GM19397 (cell line): ENCODE results near the gene PRKD2.
"Not testable (repeated sequence)": the region's sequence is repeated elsewhere in the genome, so short reads cannot be mapped to it uniquely, and the experiment has no call there.

Experiments
- ATAC-seq: cut with Tn5 transposase; IDR thresholded peaks from one replicate; pipeline ENCODE4 v1.9.1; 2021; ENCODE audit warnings: mild to moderate bottlenecking, moderate library complexity; ENCODE audit not compliant: unreplicated experiment

Gene PRKD2

DNA sequence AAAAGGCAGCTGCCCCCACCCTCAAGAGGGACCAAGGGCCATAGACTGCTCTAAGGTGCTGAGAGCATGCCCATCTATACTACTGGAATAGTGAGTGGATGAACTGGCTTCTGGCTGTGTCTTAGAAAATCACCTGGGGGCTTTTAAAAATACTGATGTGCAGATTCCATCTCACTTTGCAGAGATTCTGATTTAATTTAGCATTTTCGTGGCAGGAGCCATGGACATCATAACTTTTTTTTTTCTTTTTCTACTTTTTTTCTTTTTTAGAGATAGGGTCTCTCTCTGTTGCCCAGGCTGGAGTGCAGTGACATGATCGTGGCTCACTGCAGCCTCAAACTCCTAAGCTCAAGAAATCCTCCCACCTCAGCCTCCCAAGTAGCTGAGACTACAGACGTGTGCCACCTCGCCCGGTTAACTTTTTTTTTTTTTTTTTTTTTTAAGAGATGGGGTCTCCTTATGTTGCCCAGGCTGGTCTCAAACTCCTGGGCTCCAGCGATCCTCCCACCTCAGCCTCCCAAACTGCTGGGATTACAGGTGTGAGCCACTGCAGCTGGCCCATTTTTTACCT lies 4.1 kb downstream of the PRKD2 start:
- ATAC-seq, result not testable (repeated sequence)

DNA sequence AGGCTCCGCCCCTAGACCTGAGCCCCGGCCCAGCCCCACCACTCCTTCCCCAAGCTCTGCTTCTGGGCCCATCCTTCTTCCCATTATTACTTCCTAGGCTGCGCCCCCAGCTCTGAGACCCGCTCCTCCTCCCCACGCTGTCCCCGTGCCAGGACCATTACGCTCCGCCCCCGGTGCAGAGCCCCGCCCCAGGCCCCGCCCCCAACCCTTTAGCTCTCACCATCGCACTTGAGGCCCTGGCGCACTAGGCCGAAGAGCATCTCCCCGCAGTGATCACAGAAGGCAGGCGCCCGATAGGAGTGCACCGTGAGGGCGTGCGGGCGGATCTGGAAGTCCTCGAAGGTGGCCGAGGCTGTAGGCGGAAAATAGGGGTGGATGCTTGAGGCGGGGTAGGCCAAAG lies 6.2 kb downstream of the PRKD2 start:
- ATAC-seq, result no peak

DNA sequence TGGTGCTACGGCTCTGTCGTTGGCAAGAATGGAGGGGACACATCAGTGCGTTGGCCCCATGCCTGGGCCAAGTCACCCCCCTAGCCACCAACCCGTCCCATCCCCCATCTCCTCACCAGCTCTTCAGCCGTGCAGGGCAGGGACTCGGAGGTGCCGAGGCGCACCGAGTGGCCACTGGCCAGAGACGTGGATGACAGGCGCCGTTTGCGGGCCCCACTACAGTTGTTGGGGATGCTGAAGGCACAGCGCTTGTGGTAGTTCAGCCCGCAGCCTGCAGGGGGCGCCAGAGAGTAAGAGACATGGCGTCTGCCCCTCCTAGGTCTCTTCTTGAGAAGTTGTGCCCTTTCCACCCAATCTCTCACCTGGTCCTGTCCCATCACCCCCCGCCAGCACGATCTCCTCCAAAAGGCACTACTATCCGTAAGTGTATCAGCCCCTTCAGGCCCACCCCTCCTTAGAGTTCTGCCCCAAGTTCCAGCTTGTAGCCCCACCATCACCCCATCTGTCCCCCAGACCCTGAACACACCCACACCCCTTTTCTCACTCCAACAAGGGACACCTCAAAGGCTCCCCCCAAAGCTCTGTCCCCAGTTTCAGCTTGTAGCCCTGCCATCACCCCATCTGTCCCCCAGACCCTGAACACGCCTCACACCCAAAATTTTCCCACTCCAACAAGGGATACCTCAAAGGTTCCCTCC lies 12.4 kb downstream of the PRKD2 start:
- no peak for ATAC-seq

GRCh38 chr19:46700704-46701103 lies 16.2 kb downstream of the PRKD2 start:
- no peak for ATAC-seq

DNA sequence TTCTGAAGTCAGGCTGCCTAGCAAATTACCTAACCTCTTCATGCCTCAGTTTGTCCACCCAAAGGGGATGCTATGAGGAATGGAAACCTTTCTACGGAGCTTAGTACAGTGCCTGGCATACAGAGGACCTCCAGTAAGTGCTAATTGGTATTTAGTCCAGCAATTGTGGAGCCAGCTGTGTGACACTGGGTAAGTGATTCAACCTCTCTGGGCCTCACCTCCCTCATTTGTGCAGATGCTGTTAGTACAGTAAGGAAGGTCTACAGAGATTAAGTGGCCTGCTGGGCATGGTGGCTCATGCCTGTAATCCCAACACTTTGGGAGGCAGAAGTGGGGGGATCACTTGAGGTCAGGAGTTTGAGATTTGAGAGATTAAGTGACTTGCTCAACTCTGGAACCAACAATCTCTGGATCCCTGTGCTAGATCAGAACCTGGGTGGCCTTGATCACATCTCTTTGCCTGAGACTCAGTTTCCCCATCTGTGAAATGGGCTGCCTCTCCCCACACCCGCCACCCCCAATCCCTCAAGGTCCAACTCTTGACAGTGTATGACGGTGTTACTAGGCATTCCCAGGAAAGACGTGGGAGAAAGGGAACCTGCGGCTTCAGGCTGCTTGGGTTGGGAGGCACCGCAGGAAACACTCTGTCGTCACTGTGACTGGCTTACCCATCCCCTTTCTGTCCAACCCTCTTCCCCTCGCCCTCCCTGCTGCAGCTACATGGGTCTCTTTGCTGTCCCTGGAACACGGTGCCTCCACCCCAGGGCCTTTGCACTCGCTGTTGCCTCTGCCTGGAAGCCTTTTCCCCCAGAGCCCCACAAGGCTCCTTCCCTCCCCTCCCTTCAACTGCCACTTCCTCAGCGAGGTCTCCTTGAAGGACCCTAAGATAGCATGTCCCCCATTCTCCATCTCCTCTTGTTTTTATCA lies 18.3 kb downstream of the PRKD2 start:
- ATAC-seq, result no peak

DNA sequence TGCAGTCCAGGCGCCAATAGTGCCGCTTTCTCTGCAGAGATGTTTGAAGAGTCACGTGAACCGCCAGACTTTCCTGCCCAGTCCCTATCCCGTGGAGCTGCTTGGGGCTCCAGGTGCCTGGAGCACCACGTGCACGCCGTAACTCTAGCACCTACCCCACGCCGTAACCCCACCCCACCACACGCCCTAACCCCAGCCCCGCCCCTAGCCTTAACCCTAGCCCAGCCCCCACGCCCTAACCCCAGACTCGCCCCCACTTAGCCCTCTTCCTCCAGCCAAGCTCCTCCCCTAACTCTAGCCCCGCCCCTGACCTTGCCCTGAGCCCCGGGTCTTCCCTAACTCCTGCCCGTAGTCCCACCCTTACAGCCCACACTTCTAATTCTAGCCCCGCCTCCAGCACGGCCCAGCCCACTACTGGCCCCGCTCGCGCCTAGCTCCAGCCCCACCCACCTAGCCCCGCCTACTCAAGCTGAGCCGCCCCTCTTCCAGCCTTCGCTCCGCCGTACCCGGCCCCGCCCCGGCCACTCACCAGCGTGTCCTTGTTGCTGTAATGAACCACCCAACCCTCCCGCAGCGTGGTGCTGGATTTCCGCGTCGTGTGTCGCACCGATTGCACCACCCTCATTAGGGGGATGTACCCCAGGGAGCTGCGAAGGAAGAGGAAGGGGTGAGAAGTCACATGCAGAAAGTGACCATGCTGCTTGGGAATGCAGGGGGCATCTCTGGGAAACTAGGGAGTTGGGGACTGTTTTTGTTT lies 19.5 kb downstream of the PRKD2 start:
- no peak for ATAC-seq

GRCh38 chr19:46696866-46697203 lies 20.1 kb downstream of the PRKD2 start:
- no peak for ATAC-seq

DNA sequence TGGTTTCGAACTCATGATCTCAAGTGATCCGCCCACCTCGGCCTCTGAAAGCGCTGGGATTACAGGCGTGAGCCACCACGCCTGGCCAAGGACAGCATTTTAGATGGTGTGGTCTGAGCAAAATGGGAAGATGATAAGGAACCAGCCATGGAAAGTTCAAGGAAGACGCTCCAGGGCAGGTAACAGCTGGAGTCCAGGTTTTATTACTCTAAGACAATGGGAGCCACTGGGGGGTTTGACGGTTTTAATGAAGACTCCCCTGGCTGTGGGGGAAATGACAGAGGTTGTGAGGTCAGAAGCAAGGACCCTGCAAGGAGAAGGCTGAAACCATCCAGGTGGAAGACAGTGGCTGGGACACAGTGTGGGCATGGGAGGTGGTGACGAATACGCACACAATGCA lies 20.9 kb downstream of the PRKD2 start:
- ATAC-seq, result no peak

GRCh38 chr19:46693760-46694159 lies 23.2 kb downstream of the PRKD2 start:
- ATAC-seq, result no peak

DNA sequence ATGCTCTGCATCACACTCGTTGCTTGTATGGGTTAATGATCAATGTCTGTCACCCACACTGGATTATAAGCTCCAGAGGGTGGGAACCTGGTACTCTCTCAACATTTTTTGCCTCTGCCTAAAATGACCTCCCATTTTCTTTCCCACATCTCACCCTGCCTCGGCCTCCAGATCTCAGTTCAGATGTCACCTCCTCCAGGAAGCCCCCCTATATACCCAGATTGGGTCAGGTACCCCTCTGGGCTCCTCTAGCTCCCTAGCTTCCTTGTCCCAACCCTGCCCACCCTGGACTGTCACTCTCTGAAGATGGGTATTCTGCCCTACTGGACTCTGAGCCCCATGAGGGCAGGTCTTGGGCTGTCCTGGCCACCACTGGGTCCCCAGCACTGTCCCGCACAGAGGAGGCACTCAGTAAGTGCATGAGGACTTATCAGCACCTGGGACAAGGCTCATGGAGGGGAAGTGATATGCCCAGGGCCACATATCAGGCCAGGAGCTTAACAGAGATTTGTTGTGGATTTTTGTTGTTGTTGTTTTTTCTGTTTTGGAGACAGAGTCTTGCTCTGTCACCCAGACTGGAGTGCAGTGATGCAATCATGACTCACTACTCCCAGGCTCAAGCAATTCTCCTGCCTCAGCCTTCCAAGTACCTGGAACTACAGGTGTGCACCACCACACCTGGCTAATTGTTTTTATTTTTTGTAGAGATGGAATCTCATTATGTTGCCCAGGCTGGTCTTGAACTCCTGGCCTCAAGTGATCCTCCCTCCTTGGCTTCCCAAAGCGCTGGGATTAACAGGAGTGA lies 23.8 kb downstream of the PRKD2 start:
- no peak for ATAC-seq

DNA sequence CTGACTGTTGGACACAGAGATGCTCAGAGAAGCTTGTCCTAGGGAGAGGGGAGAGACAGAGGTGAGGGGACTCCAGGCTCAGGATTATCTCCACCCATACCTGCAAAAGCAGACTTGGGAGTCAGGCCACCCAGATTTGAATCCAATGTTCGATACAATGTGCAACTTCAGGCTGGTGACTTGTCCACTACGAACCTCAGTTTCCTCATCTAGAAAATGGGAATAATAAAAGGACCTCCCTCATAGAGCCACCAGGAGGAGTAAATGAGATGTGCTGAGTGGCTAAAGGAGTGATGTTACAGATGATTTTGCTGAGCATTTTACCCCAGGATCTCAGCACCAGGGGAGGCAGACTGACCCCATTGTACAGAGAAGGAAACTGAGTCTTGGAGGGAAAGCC lies 25.0 kb downstream of the PRKD2 start:
- ATAC-seq, result no peak

DNA sequence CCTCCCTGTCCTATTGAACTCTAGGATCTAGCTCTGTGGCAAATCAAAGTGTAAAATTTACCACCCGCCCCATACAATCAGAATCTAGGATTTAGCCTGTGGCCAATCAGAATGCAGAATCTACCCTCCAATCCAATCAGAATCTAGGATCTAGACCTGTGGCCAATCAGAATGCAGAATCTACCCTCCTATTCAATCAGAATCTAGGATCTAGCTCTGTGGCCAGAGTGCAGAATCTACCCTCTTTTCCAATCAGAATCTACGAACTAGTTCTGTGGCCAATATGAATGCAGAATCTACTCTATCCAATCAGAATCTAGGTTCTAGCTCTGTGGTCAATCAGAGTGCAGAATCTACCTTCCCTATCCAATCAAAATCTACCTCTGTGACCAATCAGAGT lies 25.8 kb downstream of the PRKD2 start:
- ATAC-seq, result no peak

DNA sequence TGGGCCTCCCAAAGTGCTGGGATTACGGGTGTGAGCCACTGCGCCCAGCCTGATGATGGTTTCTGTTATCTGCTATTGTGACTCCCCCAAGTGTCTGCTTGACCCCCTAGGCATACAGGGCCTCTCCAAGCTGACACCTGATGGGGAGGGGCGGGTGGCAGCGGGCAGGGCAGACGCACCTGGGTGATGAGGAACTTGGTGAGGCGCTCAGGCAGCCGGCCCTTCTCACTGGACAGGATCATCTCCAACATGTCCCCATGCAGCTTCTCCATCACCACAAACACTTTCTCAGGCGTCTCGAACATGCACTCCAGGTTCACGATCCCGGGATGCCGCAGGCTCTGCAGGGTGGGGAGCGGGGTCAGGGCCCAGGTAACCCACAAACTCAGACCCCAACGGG lies 27.6 kb downstream of the PRKD2 start:
- no peak for ATAC-seq

- no peak for ATAC-seq
Measured at GRCh38 chr19:46687438-46688145, 29.3 kb downstream of the PRKD2 start.

DNA sequence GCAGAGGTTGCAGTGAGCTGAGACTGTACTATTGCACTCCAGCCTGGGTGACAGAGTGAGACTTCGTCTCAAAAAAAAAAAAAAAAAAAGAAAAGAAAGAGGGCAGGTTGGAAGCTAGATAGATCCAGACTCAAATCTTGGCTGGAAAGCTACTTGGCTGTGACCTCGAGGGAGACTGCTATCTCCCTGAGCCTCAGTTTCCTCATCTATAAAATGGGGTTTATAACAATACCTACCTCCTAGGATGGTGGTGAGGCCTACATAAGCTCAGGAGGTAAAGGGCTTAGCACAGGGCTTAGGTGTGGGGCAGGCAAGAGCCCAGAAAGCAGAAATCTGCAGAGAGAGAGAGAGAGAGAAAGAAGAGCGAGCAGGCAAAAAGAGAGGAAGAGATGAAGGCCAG lies 31.7 kb downstream of the PRKD2 start:
- no peak for ATAC-seq

GRCh38 chr19:46678110-46678732 lies 38.7 kb downstream of the PRKD2 start:
- ATAC-seq, result no peak

- no peak for ATAC-seq
Measured at GRCh38 chr19:46674416-46675178, 42.3 kb downstream of the PRKD2 start.

DNA sequence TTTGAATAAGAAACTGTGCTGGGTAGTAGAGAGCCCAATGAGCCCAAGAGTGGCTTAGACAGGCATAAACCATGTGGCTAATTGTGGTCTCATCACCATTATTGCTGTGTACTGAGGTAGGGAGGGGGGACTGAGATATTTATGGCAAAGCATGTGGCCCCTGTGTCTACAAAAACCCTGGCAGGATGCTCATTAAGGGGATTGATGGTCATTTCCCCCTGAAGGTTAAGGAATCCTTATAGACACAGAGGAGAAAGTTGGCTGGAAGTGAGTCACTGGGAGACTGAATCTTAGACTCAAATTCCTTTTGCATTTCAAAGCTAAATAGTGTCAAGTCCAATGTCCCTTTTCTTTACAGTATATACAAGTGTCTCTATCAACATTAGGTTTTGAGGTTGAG lies 46.1 kb downstream of the PRKD2 start:
- no peak for ATAC-seq

DNA sequence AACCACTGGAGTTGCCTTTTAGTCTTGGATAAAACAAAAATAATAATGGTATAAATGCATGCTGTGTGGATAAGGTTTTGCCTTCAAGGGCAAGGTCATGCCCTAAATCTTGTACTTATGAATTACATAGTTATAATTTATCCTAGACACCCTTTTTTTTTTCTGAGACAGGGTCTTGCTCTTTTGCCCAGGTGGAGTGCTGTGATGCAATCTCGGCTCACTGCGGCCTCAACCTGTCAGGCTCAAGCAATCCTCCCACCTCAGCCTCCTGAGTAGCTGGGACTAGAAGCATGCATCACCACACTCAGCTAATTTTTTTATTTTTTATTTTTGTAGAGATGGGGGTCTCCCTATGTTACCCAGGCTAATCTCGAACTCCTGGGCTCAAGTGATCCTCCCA lies 48.3 kb downstream of the PRKD2 start:
- no peak for ATAC-seq
